ENCODE results near the gene SLC9A9. TPM values are rescaled to one million over a fixed set of nuclear protein-coding genes. Genes with fewer than 3 reads are reported as not detected.

SLC9A9 gene
- total and polyA plus RNA-seq, 7 donors: 1.3 to 5.4 (median 2.9) TPM

- H3K27ac ChIP-seq: no peak overlapping the region
- no peaks in the 10 kb centered on the region for H3K4me1 ChIP-seq
- DNase-seq (no peak), ATAC-seq (no peak)
- TF ChIP-seq CTCF (IDR thresholded peaks at IDR 0.05): no peak
- H3K36me3 ChIP-seq (ENCODE audit: insufficient read depth in 1 of 2, low read depth in 1 of 2): no peaks in the 10 kb centered on the region
- no peaks in the 10 kb centered on the region for H3K9me3 ChIP-seq
- intact Hi-C loops (cut with DNase I): no loop called here
- H3K4me3 ChIP-seq: no peak overlapping the region
- H3K27me3 ChIP-seq (ENCODE audit: insufficient read depth in 3 of 3, low read length in 2 of 3): no peaks in the 10 kb centered on the region
Measured at GRCh38 chr3:143830786-143831185, 17.5 kb downstream of the SLC9A9 start.

- TF ChIP-seq CTCF (IDR thresholded peaks at IDR 0.05): no peak
- intact Hi-C loops (cut with DNase I): no loop called here
- DNase-seq: no peak
- WGBS, 3 donors: 53 to 62% (median 54%) methylated on average over 2 of the region's 2 CpGs
- no peak overlapping the region for H3K4me3 ChIP-seq
- no peaks in the 10 kb centered on the region for H3K9me3 ChIP-seq
- no peaks in the 10 kb centered on the region for H3K4me1 ChIP-seq
- no peak for ATAC-seq
- no peaks in the 10 kb centered on the region for H3K36me3 ChIP-seq (ENCODE audit: insufficient read depth in 1 of 2, low read depth in 1 of 2)
- no peak overlapping the region for H3K27ac ChIP-seq
- no peaks in the 10 kb centered on the region for H3K27me3 ChIP-seq (ENCODE audit: insufficient read depth in 3 of 3, low read length in 2 of 3)
Measured at GRCh38 chr3:143830063-143830462, 18.2 kb downstream of the SLC9A9 start.

DNA sequence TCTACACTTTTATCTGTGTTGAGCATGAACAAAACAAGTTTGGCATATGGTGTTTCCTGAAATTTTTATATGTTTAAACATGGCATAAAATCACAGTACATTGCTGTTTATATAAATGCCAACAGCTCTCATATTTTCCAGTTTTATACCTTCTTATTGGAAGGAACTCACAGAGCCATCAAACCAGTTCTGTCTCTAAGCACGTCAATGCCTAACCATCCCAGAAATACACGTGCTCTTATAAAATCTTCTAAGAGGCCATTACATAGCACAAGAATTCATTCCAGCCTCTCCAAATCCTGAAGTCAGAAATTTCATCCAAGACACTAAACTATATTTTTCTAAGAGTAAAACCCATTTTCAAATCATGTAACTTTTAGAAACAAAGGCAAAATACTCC, 20.8 kb downstream of the SLC9A9 start:
- Histone ChIP-seq H3K36me3 (ENCODE audit: insufficient read depth in 1 of 2, low read depth in 1 of 2) (no peaks in the 10 kb centered on the region), H3K9me3 (no peaks in the 10 kb centered on the region), H3K27me3 (ENCODE audit: insufficient read depth in 3 of 3, low read length in 2 of 3) (no peaks in the 10 kb centered on the region), H3K4me1 (no peaks in the 10 kb centered on the region), H3K4me3 (no peak overlapping the region), H3K27ac (no peak overlapping the region)
- no peak for TF ChIP-seq CTCF (IDR thresholded peaks at IDR 0.05)
- DNase-seq (no peak), ATAC-seq (no peak)
- WGBS, 3 donors: 91 to 97% (median 93%) methylated on average over 2 of the region's 2 CpGs
- intact Hi-C loops (cut with DNase I): no loop called here

- Histone ChIP-seq H3K4me3 (no peak overlapping the region), H3K36me3 (ENCODE audit: insufficient read depth in 1 of 2, low read depth in 1 of 2) (no peaks in the 10 kb centered on the region), H3K27me3 (ENCODE audit: insufficient read depth in 3 of 3, low read length in 2 of 3) (no peaks in the 10 kb centered on the region), H3K9me3 (no peaks in the 10 kb centered on the region), H3K4me1 (no peaks in the 10 kb centered on the region), H3K27ac (no peak overlapping the region)
- WGBS, 3 donors: 46 to 56% (median 48%) methylated on average over 1 of the region's 1 CpG
- no peak for DNase-seq
- intact Hi-C loops (cut with DNase I): no loop called here
- ATAC-seq: peak in 1 of 4 donors; percentile 16
- TF ChIP-seq CTCF (IDR thresholded peaks at IDR 0.05): no peak
Measured at GRCh38 chr3:143826296-143826695, 22.0 kb downstream of the SLC9A9 start.

DNA sequence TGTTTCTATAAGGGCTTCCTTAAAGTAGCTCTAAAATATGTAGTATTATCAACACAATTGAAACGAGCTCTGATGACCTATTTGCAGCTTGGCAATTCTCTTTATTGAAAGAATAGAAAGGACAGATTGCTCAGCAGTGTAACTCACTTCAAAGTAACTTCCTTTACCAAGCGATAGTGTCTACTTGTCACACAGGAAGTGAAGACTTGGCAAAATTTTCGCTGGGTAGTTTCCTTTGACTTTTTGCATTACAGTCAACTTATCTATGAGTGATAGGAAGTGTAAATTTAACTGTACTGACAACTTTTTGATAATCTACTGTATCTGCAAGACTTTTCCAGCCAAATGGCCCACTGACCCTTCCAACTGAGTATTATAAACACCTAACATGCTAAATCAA, 22.8 kb downstream of the SLC9A9 start:
- H3K36me3 ChIP-seq (ENCODE audit: insufficient read depth in 1 of 2, low read depth in 1 of 2): no peaks in the 10 kb centered on the region
- no peak overlapping the region for H3K27ac ChIP-seq
- no peaks in the 10 kb centered on the region for H3K27me3 ChIP-seq (ENCODE audit: insufficient read depth in 3 of 3, low read length in 2 of 3)
- no peak overlapping the region for H3K4me3 ChIP-seq
- TF ChIP-seq CTCF (IDR thresholded peaks at IDR 0.05): no peak
- DNase-seq (no peak), ATAC-seq (no peak)
- WGBS, 3 donors: 62 to 86% (median 72%) methylated on average over 3 of the region's 3 CpGs
- no peaks in the 10 kb centered on the region for H3K4me1 ChIP-seq
- intact Hi-C loops (cut with DNase I): no loop called here
- H3K9me3 ChIP-seq: no peaks in the 10 kb centered on the region

Measured in psoas muscle (tissue), 8 donors.